Transverse colon (tissue), 4 donors: ENCODE results near the gene DNAJB5. TPM values are rescaled to one million over a fixed set of nuclear protein-coding genes. Genes with fewer than 3 reads are reported as not detected.
"Not testable (repeated sequence)": the region's sequence is repeated elsewhere in the genome, so short reads cannot be mapped to it uniquely, and the experiment has no call there.

Experiments used
- DNase-seq: peaks from one replicate; pipeline ENCODE4 v3.0.0-alpha.2; 2019
- H3K27ac ChIP-seq, 4 donors: fragments of 200-600 bp; sonication (generic); 2 replicates each; pipeline ENCODE4 v1.5.1; 2016 to 2018; ENCODE audit warnings: inconsistent platforms in 4 of 4
- H3K27me3 ChIP-seq: fragments of 200-600 bp; sonication (generic); 2 replicates; pipeline ENCODE4 v1.5.1; 2017; ENCODE audit warnings: inconsistent platforms
- H3K36me3 ChIP-seq, 4 donors: fragments of 200-600 bp; sonication (generic); 2 replicates each; pipeline ENCODE4 v1.5.1; 2017 to 2019; ENCODE audit warnings: inconsistent platforms in 4 of 4
- H3K4me1 ChIP-seq, 4 donors: fragments of 200-600 bp; sonication (generic); 2 replicates each; pipeline ENCODE4 v1.5.1; 2017 to 2020; ENCODE audit warnings: inconsistent platforms in 4 of 4
- H3K4me3 ChIP-seq, 4 donors: fragments of 200-600 bp; sonication (generic); 1 replicate in 1 of 4; 2 replicates in 3 of 4; pipeline versions ENCODE4 v1.5.1 to v1.6.1; 2017 to 2019; ENCODE audit warnings: inconsistent platforms in 4 of 4
- H3K9me3 ChIP-seq, 2 donors: fragments of 200-600 bp; sonication (generic); 2 replicates each; pipeline ENCODE4 v1.5.1; 2017 to 2019; ENCODE audit warnings: inconsistent platforms in 2 of 2
- EP300 ChIP-seq: sonication (generic); formaldehyde crosslinking; IDR thresholded peaks from one replicate; pipeline ENCODE4 v1.6.1; 2017; ENCODE audit warnings: antibody characterized with exemption, low read depth
- POLR2A ChIP-seq: fragments of 450-650 bp; IDR thresholded peaks from one replicate; pipeline ENCODE4 v1.6.1; 2016; ENCODE audit warnings: antibody characterized with exemption, mild to moderate bottlenecking, moderate library complexity
- POLR2AphosphoS5 ChIP-seq, 3 donors: sonication (generic); formaldehyde crosslinking; IDR thresholded peaks; one replicate each; pipeline ENCODE4 v1.6.1; 2016; ENCODE audit warnings: antibody characterized with exemption in 3 of 3
- WGBS, 2 donors: methylation state at CpG; one replicate each; pipeline ENCODE4 v1.1.5; 2018; ENCODE audit warnings: low coverage in 1 of 2; 5-methylcytosine and 5-hydroxymethylcytosine counted together
- in situ Hi-C, 4 donors: fragments of 200-750 bp; cut with MboI; loops; one replicate each; pipeline versions ENCODE4 v1.15.0 to v1.15.1; 2017; ENCODE audit warnings: low sequenced_read_pairs in 3 of 4, low pct_ligation_motif_present in 1 of 4, low pct_unique_long_range_greater_than_20kb in 1 of 4
- intact Hi-C: fragments of 100-400 bp; cut with DNase I; formaldehyde crosslinking; loops from one replicate; pipeline ENCODE4 v1.15.1; 2023; ENCODE audit warnings: low total_unique reads
- total RNA-seq, 4 donors: library from RNA; depleted of rRNA; stranded (reverse); fragments of >200 nt; gene quantifications; one replicate each; pipeline ENCODE4 v1.1.0, GENCODE V29; 2016
- TF ChIP-seq, protein P1 (sequence below), 5 experiments: fragments of 200-600 bp in 3 of 5; fragments of 450-650 bp in 2 of 5; sonication (generic) in 3 of 5; IDR thresholded peaks; 1 replicate in 2 of 5; 2 replicates in 3 of 5; pipeline ENCODE4 v1.5.1; 2016 to 2017; ENCODE audit warnings: antibody characterized with exemption in 5 of 5, inconsistent platforms in 3 of 5, mild to moderate bottlenecking in 2 of 5, moderate library complexity in 1 of 5

DNAJB5 gene
- total RNA-seq: 10 to 100 TPM in 2 of 4 donors, 1 to 10 TPM in 2; 4.1 to 22.5 (median 10.2) TPM

DNA sequence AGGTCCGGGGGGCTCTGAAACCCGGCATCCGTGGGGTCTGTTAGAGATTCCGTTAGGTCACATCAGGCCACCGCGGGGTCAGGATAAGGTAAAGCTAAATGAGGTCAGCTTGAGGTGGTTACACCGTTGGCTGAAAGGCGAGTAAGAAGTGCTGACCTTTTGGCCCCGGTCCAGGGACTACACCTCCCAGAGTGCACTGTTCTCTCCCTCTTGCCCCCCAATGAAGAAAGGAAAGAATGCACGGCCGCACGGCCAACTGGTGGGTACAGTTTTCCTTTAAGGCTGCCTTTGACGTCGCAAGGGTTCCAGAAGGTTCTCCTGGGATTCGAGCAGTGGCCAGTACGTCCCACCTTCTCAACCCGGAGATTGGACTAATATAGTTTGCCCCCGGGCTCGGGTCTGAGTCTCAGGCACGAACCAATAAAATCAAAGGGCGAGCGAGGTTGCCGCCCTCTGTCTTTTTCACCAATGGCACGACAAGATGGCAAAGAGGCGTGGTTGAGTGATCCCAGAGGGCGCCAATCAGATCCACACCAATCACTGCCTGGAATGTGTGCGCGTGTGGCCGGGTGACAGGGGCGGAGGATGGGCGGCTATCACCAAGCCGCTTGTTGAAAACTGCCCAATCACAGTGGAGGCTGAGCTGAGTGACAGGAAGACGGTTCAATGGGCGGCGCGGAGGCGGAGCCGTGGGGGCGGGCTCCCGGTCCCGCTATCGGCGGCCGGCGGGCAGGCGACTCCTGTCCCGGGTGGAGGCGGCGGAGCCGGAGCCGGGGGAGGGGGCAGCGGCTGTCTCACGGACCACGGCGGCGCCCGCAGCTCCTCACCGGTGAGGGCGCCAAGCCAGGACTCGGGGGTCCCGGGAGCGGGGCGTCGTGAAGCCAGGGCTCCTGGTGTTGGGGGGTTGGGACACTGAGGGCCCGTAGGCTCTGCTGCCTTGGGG, at the start of gene DNAJB5:
DNAJB5 (plus strand) TSS at position 743 of the 943 bp plus-strand sequence. CDS start 886 bp downstream, outside the sequence.
- peak; percentile 74 for TF ChIP-seq POLR2A
- peak; percentile 38 to 84 (median 68) for TF ChIP-seq POLR2AphosphoS5 (IDR thresholded peaks at IDR 0.05)
- TF ChIP-seq EP300: no peak
- TF ChIP-seq, protein P1, sequence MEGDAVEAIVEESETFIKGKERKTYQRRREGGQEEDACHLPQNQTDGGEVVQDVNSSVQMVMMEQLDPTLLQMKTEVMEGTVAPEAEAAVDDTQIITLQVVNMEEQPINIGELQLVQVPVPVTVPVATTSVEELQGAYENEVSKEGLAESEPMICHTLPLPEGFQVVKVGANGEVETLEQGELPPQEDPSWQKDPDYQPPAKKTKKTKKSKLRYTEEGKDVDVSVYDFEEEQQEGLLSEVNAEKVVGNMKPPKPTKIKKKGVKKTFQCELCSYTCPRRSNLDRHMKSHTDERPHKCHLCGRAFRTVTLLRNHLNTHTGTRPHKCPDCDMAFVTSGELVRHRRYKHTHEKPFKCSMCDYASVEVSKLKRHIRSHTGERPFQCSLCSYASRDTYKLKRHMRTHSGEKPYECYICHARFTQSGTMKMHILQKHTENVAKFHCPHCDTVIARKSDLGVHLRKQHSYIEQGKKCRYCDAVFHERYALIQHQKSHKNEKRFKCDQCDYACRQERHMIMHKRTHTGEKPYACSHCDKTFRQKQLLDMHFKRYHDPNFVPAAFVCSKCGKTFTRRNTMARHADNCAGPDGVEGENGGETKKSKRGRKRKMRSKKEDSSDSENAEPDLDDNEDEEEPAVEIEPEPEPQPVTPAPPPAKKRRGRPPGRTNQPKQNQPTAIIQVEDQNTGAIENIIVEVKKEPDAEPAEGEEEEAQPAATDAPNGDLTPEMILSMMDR (IDR thresholded peaks at IDR 0.05): no peak
- DNase-seq: peak; percentile 98
- Histone ChIP-seq H3K4me3 (peak within 1 kb of the TSS; percentile 56 to 97 (median 90)), H3K9me3 (no peaks in the 10 kb centered on the region), H3K27me3 (no peaks in the 10 kb centered on the region), H3K36me3 (no peaks in the 10 kb centered on the region), H3K4me1 (peaks cover 22 to 45% (median 39%) of the 10 kb centered on the region in 4 donors), H3K27ac (peak within 1 kb of the TSS; percentile 90 to 96 (median 94))
- WGBS, 2 donors: 0 to 2% methylated on average over 3 to 61 of the region's 65 CpGs
- intact Hi-C loops: loop anchor here (10.0 kb wide), 1 partner anchor 84 kb away; no protein-coding TSS in a partner anchor
- in situ Hi-C loops: loop anchor here in 2 of 4 donors (25.0 kb wide), 2 partner anchors 102 to 698 kb away; partner anchors contain the start of gene TPM2 (in 1 of the 2)

DNA sequence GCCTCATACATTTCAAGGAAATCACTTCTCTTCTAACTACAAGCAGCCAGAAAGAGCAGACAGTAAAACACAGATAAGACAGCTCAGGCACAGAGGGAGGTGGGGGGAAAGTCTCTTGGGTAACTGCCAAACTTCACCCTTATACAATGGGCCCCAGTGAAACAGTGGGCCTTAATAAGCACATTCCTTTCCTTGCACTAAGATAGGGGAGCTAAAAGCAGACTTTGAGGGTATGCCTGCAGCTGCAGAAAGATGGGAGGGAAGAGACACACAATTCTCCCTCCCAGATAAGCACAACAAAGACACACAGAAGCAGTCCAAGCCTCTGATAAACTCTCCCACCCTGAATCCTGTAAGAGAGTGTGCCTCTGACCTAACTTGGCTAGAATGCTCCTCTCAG, 49.6 kb upstream of the DNAJB5 start:
- H3K27me3 ChIP-seq, in situ Hi-C loops, DNase-seq, H3K9me3 ChIP-seq, H3K27ac ChIP-seq, H3K4me1 ChIP-seq, intact Hi-C loops, H3K4me3 ChIP-seq, H3K36me3 ChIP-seq: not testable (repeated sequence)

- in situ Hi-C loops: no loop called here
- H3K9me3 ChIP-seq: no peaks in the 10 kb centered on the region
- H3K27ac ChIP-seq: no peak overlapping the region
- H3K4me3 ChIP-seq: no peak overlapping the region
- TF ChIP-seq, protein P1 (IDR thresholded peaks at IDR 0.05): no peak
- TF ChIP-seq EP300 (no peak), POLR2AphosphoS5 (IDR thresholded peaks at IDR 0.05) (no peak), POLR2A (no peak)
- intact Hi-C loops: no loop called here
- H3K4me1 ChIP-seq: no peaks in the 10 kb centered on the region
- no peaks in the 10 kb centered on the region for H3K36me3 ChIP-seq
- no peak for DNase-seq
- 37 to 46% methylated on average over 2 of the region's 2 CpGs for WGBS, 2 donors
- H3K27me3 ChIP-seq: peaks cover 27% of the 10 kb centered on the region
Measured at GRCh38 chr9:34948451-34948850, 41.1 kb upstream of the DNAJB5 start.

DNA sequence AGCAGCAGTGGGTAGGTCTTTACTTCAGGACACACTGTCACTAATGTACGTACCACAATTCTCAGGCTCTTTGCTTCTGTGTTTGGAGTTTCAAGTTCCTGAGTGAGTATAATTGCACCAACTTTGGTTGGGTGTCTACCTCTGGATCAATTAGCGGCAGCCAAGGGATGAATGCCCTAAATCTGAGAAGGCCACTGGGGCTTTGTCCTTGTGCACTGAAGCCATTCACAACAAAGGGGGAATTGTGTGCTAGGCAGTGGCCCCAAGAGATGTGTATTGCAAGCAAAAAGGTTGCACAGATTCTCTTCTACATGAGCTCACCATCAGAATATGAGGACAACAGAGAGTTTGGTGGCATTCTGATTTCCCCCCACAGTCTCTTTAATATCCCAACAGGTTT, 35.3 kb upstream of the DNAJB5 start:
- H3K9me3 ChIP-seq: no peaks in the 10 kb centered on the region
- peaks cover 0 to 9% (median 7%) of the 10 kb centered on the region in 4 donors for H3K4me1 ChIP-seq
- in situ Hi-C loops (no loop called here), intact Hi-C loops (no loop called here)
- TF ChIP-seq POLR2A: no peak
- TF ChIP-seq POLR2AphosphoS5 (IDR thresholded peaks at IDR 0.05): no peak
- TF ChIP-seq, protein P1 (IDR thresholded peaks at IDR 0.05): no peak
- no peak for TF ChIP-seq EP300
- no peak overlapping the region for H3K27ac ChIP-seq
- H3K27me3 ChIP-seq: peaks cover 72% of the 10 kb centered on the region
- no peaks in the 10 kb centered on the region for H3K36me3 ChIP-seq
- no peak for DNase-seq
- WGBS, 2 donors: 67 to 87% methylated on average over 1 to 2 of the region's 2 CpGs
- H3K4me3 ChIP-seq: no peak overlapping the region

DNA sequence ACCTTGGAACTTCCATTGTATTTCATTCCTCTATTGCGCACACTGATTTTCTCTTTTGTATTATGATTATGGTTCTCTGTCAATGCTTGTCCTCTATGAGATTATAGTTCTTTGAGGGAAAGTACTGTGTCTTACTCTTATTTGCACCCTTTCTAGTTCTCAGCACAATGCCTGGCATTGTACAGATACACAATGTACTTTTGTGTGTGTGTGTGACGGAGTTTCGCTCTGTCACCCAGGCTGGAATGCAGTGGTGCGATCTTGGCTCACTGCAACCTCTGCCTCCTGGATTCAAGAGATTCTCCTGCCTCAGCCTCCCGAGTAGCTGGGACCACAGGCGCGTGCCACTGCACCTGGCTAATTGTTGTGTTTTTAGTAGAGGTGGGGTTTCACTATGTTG, 33.5 kb upstream of the DNAJB5 start:
- H3K9me3 ChIP-seq, DNase-seq, H3K4me3 ChIP-seq, H3K27ac ChIP-seq, intact Hi-C loops, in situ Hi-C loops, H3K36me3 ChIP-seq, H3K4me1 ChIP-seq: not testable (repeated sequence)
- 82 to 96% methylated on average over 4 to 7 of the region's 7 CpGs for WGBS, 2 donors
- H3K27me3 ChIP-seq: peaks cover 78% of the 10 kb centered on the region
